ENCODE data around the gene CD300A. TPM values are rescaled to one million over a fixed set of nuclear protein-coding genes. Genes with fewer than 3 reads are reported as not detected.

CD300A gene
- total and polyA plus RNA-seq, 4 donors: 2.2 to 11.5 (median 8.0) TPM

DNA sequence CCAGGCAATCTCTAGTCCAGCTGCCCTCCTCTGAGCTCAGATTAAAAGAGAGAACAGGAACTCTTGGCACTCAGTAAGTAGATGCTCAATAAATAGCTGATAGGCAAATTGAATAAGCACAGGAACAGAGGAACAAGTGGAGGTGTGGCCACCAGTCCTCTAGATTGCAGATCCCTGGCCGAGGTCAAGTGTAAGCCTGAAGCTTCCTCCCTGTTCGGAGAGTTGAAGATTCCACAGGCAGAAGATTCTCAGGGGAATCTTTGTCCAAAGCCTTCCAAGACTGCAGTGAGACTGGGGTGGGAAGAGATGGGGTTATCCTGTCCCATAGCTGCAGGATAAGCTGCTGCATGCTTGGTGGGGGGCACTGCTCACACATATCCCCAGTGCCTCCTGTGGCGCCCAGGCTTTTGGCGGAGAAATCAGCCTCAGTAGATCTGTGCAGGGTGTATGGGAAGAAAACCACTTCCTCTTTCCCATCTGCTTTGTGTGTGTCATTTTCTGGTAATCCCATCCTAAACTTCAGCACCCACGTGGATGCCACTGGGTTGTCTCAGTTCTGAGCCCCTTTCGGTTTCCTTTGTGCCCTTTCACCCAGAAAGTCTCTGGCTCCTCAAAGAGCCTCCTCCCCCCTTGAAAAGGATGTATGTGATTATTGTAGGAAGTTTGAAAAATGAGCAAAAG is 12.1 kb downstream of the CD300A start:
- Histone ChIP-seq H3K9ac (ENCODE audit: low read depth in 1 of 2, low read length in 2 of 2) (no peak overlapping the region), H3K36me3 (ENCODE audit: control insufficient read depth in 4 of 4, insufficient read depth in 3 of 4, low read depth in 1 of 4, low read length in 3 of 4) (no peaks in the 10 kb centered on the region), H3K27ac (ENCODE audit: low read depth in 1 of 2, low read length in 2 of 2) (peak overlapping the region; percentile 10 to 15)

GRCh38 chr17:74480290-74480689 is 13.9 kb downstream of the CD300A start:
- Histone ChIP-seq H3K4me1 (ENCODE audit: control insufficient read depth in 4 of 4, insufficient read depth in 4 of 4, low read length in 3 of 4) (no peaks in the 10 kb centered on the region), H3K9me3 (ENCODE audit: control insufficient read depth in 4 of 4, low read length in 3 of 4) (no peaks in the 10 kb centered on the region), H3K36me3 (ENCODE audit: control insufficient read depth in 4 of 4, insufficient read depth in 3 of 4, low read depth in 1 of 4, low read length in 3 of 4) (no peaks in the 10 kb centered on the region), H3K27ac (ENCODE audit: low read depth in 1 of 2, low read length in 2 of 2) (no peak overlapping the region), H3K4me3 (ENCODE audit: low read depth in 1 of 3, low read length in 3 of 3) (no peak overlapping the region), H3K9ac (ENCODE audit: low read depth in 1 of 2, low read length in 2 of 2) (no peak overlapping the region), H3K27me3 (ENCODE audit: control insufficient read depth in 4 of 4, insufficient read depth in 4 of 4, low read length in 3 of 4) (no peaks in the 10 kb centered on the region)
- WGBS: 80% methylated on average over 8 of the region's 8 CpGs
- TF ChIP-seq RXRA (IDR thresholded peaks at IDR 0.05): no peak
- TF ChIP-seq ATF3 (IDR thresholded peaks at IDR 0.05): no peak
- TF ChIP-seq RAD21 (IDR thresholded peaks at IDR 0.05): no peak
- DNase-seq (ENCODE audit: low spot score): no peak

More for the DNA sequence above, 12.1 kb downstream of the CD300A start:
- Histone ChIP-seq H3K27me3 (ENCODE audit: control insufficient read depth in 4 of 4, insufficient read depth in 4 of 4, low read length in 3 of 4) (no peaks in the 10 kb centered on the region), H3K9me3 (ENCODE audit: control insufficient read depth in 4 of 4, low read length in 3 of 4) (no peaks in the 10 kb centered on the region), H3K4me3 (ENCODE audit: low read depth in 1 of 3, low read length in 3 of 3) (no peak overlapping the region), H3K4me1 (ENCODE audit: control insufficient read depth in 4 of 4, insufficient read depth in 4 of 4, low read length in 3 of 4) (no peaks in the 10 kb centered on the region)
- DNase-seq (ENCODE audit: low spot score): no peak
- 49% methylated on average over 6 of the region's 6 CpGs for WGBS
- TF ChIP-seq FOXA2 (IDR thresholded peaks at IDR 0.05) (no peak), EGR1 (IDR thresholded peaks at IDR 0.05; ENCODE audit: low read depth in 2 of 2) (no peak), NR2F2 (IDR thresholded peaks at IDR 0.05) (no peak), TAF1 (conservative IDR thresholded peaks at IDR 0.05) (no peak), REST (IDR thresholded peaks at IDR 0.05) (no peak), RAD21 (IDR thresholded peaks at IDR 0.05) (no peak), RXRA (IDR thresholded peaks at IDR 0.05) (peak in 1 of 2 donors; percentile 18), JUND (IDR thresholded peaks at IDR 0.05) (no peak), YY1 (IDR thresholded peaks at IDR 0.05) (no peak)
- TF ChIP-seq, protein P1, sequence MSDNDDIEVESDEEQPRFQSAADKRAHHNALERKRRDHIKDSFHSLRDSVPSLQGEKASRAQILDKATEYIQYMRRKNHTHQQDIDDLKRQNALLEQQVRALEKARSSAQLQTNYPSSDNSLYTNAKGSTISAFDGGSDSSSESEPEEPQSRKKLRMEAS (IDR thresholded peaks at IDR 0.05): peak; percentile 36

GRCh38 chr17:74481621-74482020 is 15.2 kb downstream of the CD300A start:
- no peak for DNase-seq (ENCODE audit: low spot score)
- Histone ChIP-seq H3K36me3 (ENCODE audit: control insufficient read depth in 4 of 4, insufficient read depth in 3 of 4, low read depth in 1 of 4, low read length in 3 of 4) (no peaks in the 10 kb centered on the region), H3K27me3 (ENCODE audit: control insufficient read depth in 4 of 4, insufficient read depth in 4 of 4, low read length in 3 of 4) (no peaks in the 10 kb centered on the region), H3K27ac (ENCODE audit: low read depth in 1 of 2, low read length in 2 of 2) (no peak overlapping the region), H3K4me1 (ENCODE audit: control insufficient read depth in 4 of 4, insufficient read depth in 4 of 4, low read length in 3 of 4) (no peaks in the 10 kb centered on the region), H3K9ac (ENCODE audit: low read depth in 1 of 2, low read length in 2 of 2) (no peak overlapping the region), H3K9me3 (ENCODE audit: control insufficient read depth in 4 of 4, low read length in 3 of 4) (no peaks in the 10 kb centered on the region), H3K4me3 (ENCODE audit: low read depth in 1 of 3, low read length in 3 of 3) (no peak overlapping the region)
- 81% methylated on average over 7 of the region's 7 CpGs for WGBS
- TF ChIP-seq JUND (IDR thresholded peaks at IDR 0.05): no peak
- no peak for TF ChIP-seq FOXA2 (IDR thresholded peaks at IDR 0.05)
- TF ChIP-seq TAF1 (conservative IDR thresholded peaks at IDR 0.05): no peak
- no peak for TF ChIP-seq SP1 (IDR thresholded peaks at IDR 0.05)
- no peak for TF ChIP-seq YY1 (IDR thresholded peaks at IDR 0.05)
- no peak for TF ChIP-seq FOXA1 (IDR thresholded peaks at IDR 0.05)
- no peak for TF ChIP-seq HNF4G (IDR thresholded peaks at IDR 0.05)
- no peak for TF ChIP-seq NR2F2 (IDR thresholded peaks at IDR 0.05)
- no peak for TF ChIP-seq RXRA (IDR thresholded peaks at IDR 0.05)
- TF ChIP-seq GABPA (IDR thresholded peaks at IDR 0.05 in 1 of 2, conservative IDR thresholded peaks at IDR 0.05 in 1 of 2): no peak
- no peak for TF ChIP-seq ATF3 (IDR thresholded peaks at IDR 0.05)
- TF ChIP-seq, protein P1 (IDR thresholded peaks at IDR 0.05): no peak
- TF ChIP-seq, protein P2, sequence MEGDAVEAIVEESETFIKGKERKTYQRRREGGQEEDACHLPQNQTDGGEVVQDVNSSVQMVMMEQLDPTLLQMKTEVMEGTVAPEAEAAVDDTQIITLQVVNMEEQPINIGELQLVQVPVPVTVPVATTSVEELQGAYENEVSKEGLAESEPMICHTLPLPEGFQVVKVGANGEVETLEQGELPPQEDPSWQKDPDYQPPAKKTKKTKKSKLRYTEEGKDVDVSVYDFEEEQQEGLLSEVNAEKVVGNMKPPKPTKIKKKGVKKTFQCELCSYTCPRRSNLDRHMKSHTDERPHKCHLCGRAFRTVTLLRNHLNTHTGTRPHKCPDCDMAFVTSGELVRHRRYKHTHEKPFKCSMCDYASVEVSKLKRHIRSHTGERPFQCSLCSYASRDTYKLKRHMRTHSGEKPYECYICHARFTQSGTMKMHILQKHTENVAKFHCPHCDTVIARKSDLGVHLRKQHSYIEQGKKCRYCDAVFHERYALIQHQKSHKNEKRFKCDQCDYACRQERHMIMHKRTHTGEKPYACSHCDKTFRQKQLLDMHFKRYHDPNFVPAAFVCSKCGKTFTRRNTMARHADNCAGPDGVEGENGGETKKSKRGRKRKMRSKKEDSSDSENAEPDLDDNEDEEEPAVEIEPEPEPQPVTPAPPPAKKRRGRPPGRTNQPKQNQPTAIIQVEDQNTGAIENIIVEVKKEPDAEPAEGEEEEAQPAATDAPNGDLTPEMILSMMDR (IDR thresholded peaks at IDR 0.05; ENCODE audit: low read depth, low read length, missing input control): no peak
- TF ChIP-seq REST (IDR thresholded peaks at IDR 0.05): no peak
- no peak for TF ChIP-seq RAD21 (IDR thresholded peaks at IDR 0.05)

All from liver (tissue), 9 donors.